ENCODE results near the gene FECH. TPM values are rescaled to one million over a fixed set of nuclear protein-coding genes. Genes with fewer than 3 reads are reported as not detected.
"Not testable (repeated sequence)": the region's sequence is repeated elsewhere in the genome, so short reads cannot be mapped to it uniquely, and the experiment has no call there.

FECH gene
- total RNA-seq, 4 donors from 2014 or later: 16.4 to 56.4 (median 29.2) TPM

- H3K27ac ChIP-seq: no peak overlapping the region
- H3K36me3 ChIP-seq: peaks cover 0 to 49% of the 10 kb centered on the region in 2 donors
- H3K27me3 ChIP-seq: no peaks in the 10 kb centered on the region
- H3K4me1 ChIP-seq: peaks cover 0 to 26% (median 4%) of the 10 kb centered on the region in 3 donors
- no peaks in the 10 kb centered on the region for H3K9me3 ChIP-seq
- TF ChIP-seq EP300 (IDR thresholded peaks at IDR 0.05) (no peak), POLR2A (IDR thresholded peaks at IDR 0.05) (no peak), CTCF (IDR thresholded peaks at IDR 0.05) (no peak), POLR2AphosphoS5 (IDR thresholded peaks at IDR 0.05) (no peak)
- ATAC-seq: no peak
- 80 to 89% methylated on average over 1 to 3 of the region's 3 CpGs for WGBS, 2 donors (ENCODE audit: low coverage in 1 of 2)
- no peak overlapping the region for H3K4me3 ChIP-seq
Observed at GRCh38 chr18:57619876-57620275, 33.4 kb upstream of the FECH start.

GRCh38 chr18:57618910-57619309 is 32.4 kb upstream of the FECH start:
- Histone ChIP-seq H3K4me3 (no peak overlapping the region), H3K27me3 (no peaks in the 10 kb centered on the region), H3K36me3 (peaks cover 0 to 58% of the 10 kb centered on the region in 2 donors), H3K27ac (no peak overlapping the region), H3K4me1 (peaks cover 0 to 26% (median 4%) of the 10 kb centered on the region in 3 donors), H3K9me3 (no peaks in the 10 kb centered on the region)
- TF ChIP-seq POLR2A (IDR thresholded peaks at IDR 0.05): no peak
- no peak for TF ChIP-seq CTCF (IDR thresholded peaks at IDR 0.05)
- TF ChIP-seq POLR2AphosphoS5 (IDR thresholded peaks at IDR 0.05): no peak
- no peak for TF ChIP-seq EP300 (IDR thresholded peaks at IDR 0.05)
- 66 to 78% methylated on average over 3 of the region's 3 CpGs for WGBS, 2 donors (ENCODE audit: low coverage in 1 of 2)
- ATAC-seq: no peak

GRCh38 chr18:57603871-57604270 is 17.4 kb upstream of the FECH start:
- H3K27me3 ChIP-seq: no peaks in the 10 kb centered on the region
- no peaks in the 10 kb centered on the region for H3K9me3 ChIP-seq
- 33% methylated on average over 1 of the region's 1 CpG; no CpG with 5 or more reads in 1 of the 2 donors for WGBS, 2 donors (ENCODE audit: low coverage in 1 of 2)
- H3K4me3 ChIP-seq: no peak overlapping the region
- peaks cover 6 to 98% of the 10 kb centered on the region in 2 donors for H3K36me3 ChIP-seq
- H3K4me1 ChIP-seq: no peaks in the 10 kb centered on the region
- ATAC-seq: no peak
- H3K27ac ChIP-seq: no peak overlapping the region
- TF ChIP-seq POLR2A (IDR thresholded peaks at IDR 0.05) (no peak), CTCF (IDR thresholded peaks at IDR 0.05) (no peak), EP300 (IDR thresholded peaks at IDR 0.05) (no peak), POLR2AphosphoS5 (IDR thresholded peaks at IDR 0.05) (no peak)

- no peak overlapping the region for H3K4me3 ChIP-seq
- H3K27ac ChIP-seq: no peak overlapping the region
- H3K4me1 ChIP-seq: no peaks in the 10 kb centered on the region
- peaks cover 0 to 38% of the 10 kb centered on the region in 2 donors for H3K36me3 ChIP-seq
- H3K27me3 ChIP-seq: no peaks in the 10 kb centered on the region
- H3K9me3 ChIP-seq: no peaks in the 10 kb centered on the region
- ATAC-seq: no peak
- TF ChIP-seq CTCF (IDR thresholded peaks at IDR 0.05): no peak
- TF ChIP-seq POLR2AphosphoS5 (IDR thresholded peaks at IDR 0.05): no peak
- TF ChIP-seq EP300 (IDR thresholded peaks at IDR 0.05): no peak
- TF ChIP-seq POLR2A (IDR thresholded peaks at IDR 0.05): no peak
Observed at GRCh38 chr18:57595347-57595746, 8.8 kb upstream of the FECH start.

- not testable (repeated sequence) for H3K4me1 ChIP-seq, H3K27me3 ChIP-seq, H3K9me3 ChIP-seq, H3K4me3 ChIP-seq, H3K27ac ChIP-seq, ATAC-seq
- H3K36me3 ChIP-seq: peaks cover 0 to 14% of the 10 kb centered on the region in 2 donors
- 90 to 93% methylated on average over 4 of the region's 4 CpGs for WGBS, 2 donors (ENCODE audit: low coverage in 1 of 2)
Observed at GRCh38 chr18:57592716-57593115, 6.2 kb upstream of the FECH start.
